Astrocyte (in vitro differentiated cells and primary cell): Measurements from ENCODE around the gene SNCB.

Experiments used
- CTCF ChIP-seq: IDR thresholded peaks from 2 replicates; pipeline ENCODE4 v1.5.1; 2011; ENCODE audit warnings: low read depth, mild to moderate bottlenecking, inconsistent platforms, low read length, moderate library complexity; ENCODE audit not compliant: insufficient read depth
- EZH2 ChIP-seq: IDR thresholded peaks from 2 replicates; pipeline ENCODE4 v1.6.1; 2012; ENCODE audit warnings: mild to moderate bottlenecking, low read length, inconsistent platforms; ENCODE audit not compliant: insufficient read depth

GRCh38 chr5:176595386-176595943 is 34.9 kb downstream of the SNCB start:
- TF ChIP-seq CTCF (no peak), EZH2 (no peak)
